Erythroblast (primary cell): ENCODE results near the gene MICOS13.

Experiments
- GATA1 ChIP-seq: IDR thresholded peaks from 2 replicates; pipeline ENCODE4 v1.6.1; 2011; ENCODE audit warnings: low read depth, mild to moderate bottlenecking, control low read depth, low read length, moderate library complexity
- POLR2A ChIP-seq: IDR thresholded peaks from 2 replicates; pipeline ENCODE4 v1.6.1; 2011; ENCODE audit warnings: mild to moderate bottlenecking, low read length

DNA sequence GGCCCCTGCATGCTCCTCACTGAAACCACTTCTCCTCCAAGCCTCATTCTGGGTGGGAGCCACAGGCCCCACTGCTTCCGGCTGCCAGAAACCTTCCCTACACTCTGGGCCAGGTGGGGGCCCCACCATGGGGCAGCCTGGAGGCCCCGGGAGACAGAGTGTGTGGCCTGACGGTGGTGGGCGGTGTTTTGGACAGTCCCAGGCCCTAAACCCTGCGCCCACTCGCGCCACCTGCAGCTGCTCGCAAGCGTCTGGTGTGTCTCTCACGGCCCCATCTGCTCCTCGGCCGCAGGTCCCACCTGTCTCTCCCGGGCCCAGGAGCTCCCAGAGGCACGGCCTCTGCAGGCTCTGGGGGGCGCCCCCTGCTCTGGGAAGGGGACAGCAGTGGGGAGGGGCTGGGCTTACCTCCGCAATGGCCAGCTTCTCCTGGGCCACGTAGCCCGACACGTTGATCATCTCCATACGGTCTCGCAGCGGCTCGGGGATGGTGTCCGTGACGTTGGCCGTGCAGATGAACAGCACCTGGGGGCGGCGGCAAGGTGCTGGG lies 15.4 kb upstream of the MICOS13 start:
- no peak for TF ChIP-seq POLR2A
- no peak for TF ChIP-seq GATA1
